ENCODE results near the gene PLEK. TPM values are rescaled to one million over a fixed set of nuclear protein-coding genes. Genes with fewer than 3 reads are reported as not detected.

The PLEK gene
- total and polyA plus RNA-seq, 2 of the 13 experiments (the other 11 are each of a cell fraction or from before 2014, with no cell fraction given) = not detected

GRCh38 chr2:68362069-68362468 lies 3.0 kb upstream of the PLEK start (continued):
- TF ChIP-seq ZNF276 (CRISPR knock-in tag; IDR thresholded peaks at IDR 0.05; ENCODE audit: low read depth) (no peak), CEBPG (CRISPR knock-in tag; IDR thresholded peaks at IDR 0.05) (no peak), DMAP1 (CRISPR knock-in tag; IDR thresholded peaks at IDR 0.05) (peak; percentile 61), RBM22 (optimal IDR thresholded peaks at IDR 0.05; ENCODE audit: low read length) (no peak), FOXJ3 (CRISPR knock-in tag; IDR thresholded peaks at IDR 0.05; ENCODE audit: borderline replicate concordance) (no peak), RBM39 (IDR thresholded peaks at IDR 0.05; ENCODE audit: low read depth, low read length, poor library complexity, severe bottlenecking) (no peak), SMAD9 (CRISPR knock-in tag; IDR thresholded peaks at IDR 0.05) (no peak), NFYC (CRISPR knock-in tag; IDR thresholded peaks at IDR 0.05) (no peak), ZKSCAN8 (CRISPR knock-in tag; IDR thresholded peaks at IDR 0.05; ENCODE audit: borderline replicate concordance) (no peak), KDM2A (CRISPR knock-in tag; IDR thresholded peaks at IDR 0.05; ENCODE audit: borderline replicate concordance, low read depth) (peak; percentile 77), DZIP1 (CRISPR knock-in tag; IDR thresholded peaks at IDR 0.05) (no peak), ZFAT (CRISPR knock-in tag; conservative IDR thresholded peaks at IDR 0.05) (peak; percentile 96), ZSCAN31 (CRISPR knock-in tag; IDR thresholded peaks at IDR 0.05; ENCODE audit: low read depth) (no peak), BCL3 (CRISPR knock-in tag; IDR thresholded peaks at IDR 0.05) (no peak), HMGXB4 (CRISPR knock-in tag; IDR thresholded peaks at IDR 0.05; ENCODE audit: borderline replicate concordance in 1 of 2, low read depth in 1 of 2) (peak; percentile 42 to 70; a peak in 2 of 4 replicates), ZNF513 (CRISPR knock-in tag; conservative IDR thresholded peaks at IDR 0.05) (no peak), SAFB2 (CRISPR knock-in tag; IDR thresholded peaks at IDR 0.05; ENCODE audit: borderline replicate concordance, low read depth) (no peak), SOX13 (IDR thresholded peaks at IDR 0.05) (no peak), SOX13 (CRISPR knock-in tag; conservative IDR thresholded peaks at IDR 0.05 in 1 of 2, IDR thresholded peaks at IDR 0.05 in 1 of 2) (no peak), SOX6 (IDR thresholded peaks at IDR 0.05) (no peak), SOX6 (CRISPR knock-in tag; IDR thresholded peaks at IDR 0.05) (no peak), SNAPC5 (CRISPR knock-in tag; IDR thresholded peaks at IDR 0.05; ENCODE audit: borderline replicate concordance) (no peak)

All from HepG2 (cell line).